Measurements from ENCODE around the gene MIX23.

DNA sequence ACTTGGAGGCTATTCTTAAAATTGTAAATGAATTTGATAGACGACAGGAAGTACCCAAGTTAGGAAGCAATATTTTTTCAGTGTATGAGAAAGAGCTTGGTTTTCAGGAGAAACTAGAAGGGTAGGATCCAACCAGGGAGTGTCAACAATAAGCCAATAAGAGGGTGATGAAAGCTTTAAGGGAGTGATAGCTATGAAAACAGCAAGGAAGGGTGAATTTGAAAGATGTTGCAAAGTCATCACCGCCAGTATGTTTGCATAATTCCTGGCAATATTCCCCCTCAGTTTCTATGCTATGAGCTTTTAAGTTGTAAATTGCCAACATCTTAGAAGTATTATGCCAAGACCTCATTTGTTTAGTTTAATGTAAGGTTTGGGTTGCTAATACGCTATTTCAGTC, 69.8 kb downstream of the MIX23 start:
- TF ChIP-seq POLR2A (IDR thresholded peaks at IDR 0.05; ENCODE audit: low read length) (no peak), GATA1 (IDR thresholded peaks at IDR 0.05; ENCODE audit: low read depth, low read length) (no peak)
